Left colon (tissue), 2 donors: ENCODE data around the gene CDC42SE2. TPM values are rescaled to one million over a fixed set of nuclear protein-coding genes. Genes with fewer than 3 reads are reported as not detected.
A peak's percentile ranks its signal among the peaks of the same experiment; 100 is the strongest.
"Not testable (repeated sequence)": the region's sequence is repeated elsewhere in the genome, so short reads cannot be mapped to it uniquely, and the experiment has no call there.

Experiments used
- ATAC-seq: fragments of 200-7000 bp; cut with Tn5 transposase; one replicate; pipeline ENCODE4 v1.9.1; 2020; ENCODE audit warnings: mild to moderate bottlenecking, moderate library complexity
- DNase-seq, 2 donors: peaks; one replicate each; pipeline ENCODE4 v3.0.0-alpha.2; 2020
- intact Hi-C, 2 donors: fragments of 100-400 bp; cut with DNase I in 1 of 2; cut with micrococcal nuclease in 1 of 2; formaldehyde crosslinking; loops; one replicate each; pipeline versions ENCODE4 v1.11.2 to v1.14.0; 2022; cut with DNase I, micrococcal nuclease
- total RNA-seq, 2 donors: library from RNA; stranded (reverse); fragmentation: NEBNext Ultra II Directional; extraction: Animal tissue kit (Norgen Biotek cat#: 25700); gene quantifications; one replicate each; pipeline ENCODE4 v1.2.1, GENCODE V29; 2021
- donor health status: DM: no; HTN: no; CAD: no.
- donor health status: DM: yes; HTN: yes; CAD: no.

Gene CDC42SE2
- total RNA-seq, 2 donors from 2014 or later = 106 to 114 TPM

GRCh38 chr5:131302506-131302905 is 38.7 kb downstream of the CDC42SE2 start:
- intact Hi-C loops = no loop called here
- ATAC-seq = peak; percentile 32
- no peak for DNase-seq

GRCh38 chr5:131303537-131303936 is 39.7 kb downstream of the CDC42SE2 start:
- no peak for DNase-seq
- ATAC-seq = no peak
- intact Hi-C loops = no loop called here

DNA sequence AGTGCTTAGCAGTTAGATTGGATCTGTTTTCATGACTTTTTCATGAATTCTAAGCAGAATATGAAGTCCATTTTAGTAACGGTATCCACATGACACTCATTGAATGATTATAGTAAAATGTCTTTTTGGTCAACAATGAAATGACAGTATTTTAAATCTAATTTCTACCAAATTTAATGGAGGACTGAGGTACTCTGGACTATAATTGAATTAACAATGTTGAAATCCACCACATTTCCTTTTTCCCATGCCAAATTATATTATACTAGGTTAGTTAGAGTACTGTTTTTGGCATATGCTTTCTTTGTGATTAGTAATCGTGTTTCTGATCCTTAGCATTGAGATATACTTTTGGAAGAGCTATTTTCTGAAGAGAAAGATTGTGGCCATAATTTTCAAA is 40.6 kb downstream of the CDC42SE2 start:
- ATAC-seq (no peak), DNase-seq (no peak)
- intact Hi-C loops = no loop called here

- DNase-seq = no peak
- intact Hi-C loops = no loop called here
- ATAC-seq = no peak
Observed at GRCh38 chr5:131305138-131305689, 41.4 kb downstream of the CDC42SE2 start.

DNA sequence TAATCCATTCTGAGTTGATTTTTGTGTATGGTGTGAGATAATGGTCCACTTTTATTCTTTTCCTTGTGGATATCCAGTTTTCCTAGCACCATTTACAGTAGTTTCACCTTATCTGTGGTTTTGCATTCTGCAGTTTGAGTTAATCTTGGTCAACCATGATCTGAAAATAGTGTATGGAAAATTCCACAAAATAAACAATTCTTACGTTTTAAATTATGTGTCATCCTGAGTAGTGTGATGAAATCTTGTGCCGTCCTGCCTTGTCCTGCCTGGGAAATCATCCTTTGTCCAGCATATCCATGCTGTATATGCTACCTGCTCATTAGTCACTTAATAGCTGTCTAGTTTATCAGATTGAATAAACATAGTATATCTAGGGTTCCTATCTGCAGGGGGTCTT is 42.1 kb downstream of the CDC42SE2 start:
- ATAC-seq (no peak), DNase-seq (no peak)
- intact Hi-C loops = no loop called here

- DNase-seq = peak; percentile 81 to 89
Observed at GRCh38 chr5:131312235-131312772, 48.5 kb downstream of the CDC42SE2 start.

DNA sequence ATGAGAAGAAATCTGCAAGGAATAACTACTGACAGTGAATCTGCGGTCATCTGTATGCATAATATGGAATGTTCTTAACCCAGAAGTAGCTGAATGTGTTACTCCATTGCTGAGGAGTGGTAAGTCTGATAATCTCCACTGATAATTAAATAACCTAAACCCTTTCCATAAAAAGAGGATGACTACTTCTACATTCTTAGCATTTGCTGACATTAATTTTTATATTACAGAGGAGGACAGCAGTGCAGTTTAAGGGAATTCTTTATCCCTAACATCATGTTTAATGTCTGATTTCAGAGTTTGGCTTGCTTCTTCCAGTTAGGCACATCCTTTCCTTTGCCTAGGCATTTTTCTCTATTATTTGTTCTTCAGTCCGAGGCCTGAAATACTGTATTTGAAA is 52.2 kb downstream of the CDC42SE2 start:
- no peak for ATAC-seq
- DNase-seq = no peak
- intact Hi-C loops = no loop called here

More at GRCh38 chr5:131312235-131312772, 48.5 kb downstream of the CDC42SE2 start:
- peak; percentile 63 for ATAC-seq
- intact Hi-C loops = not testable (repeated sequence)

- ATAC-seq (no peak), DNase-seq (no peak)
- intact Hi-C loops = no loop called here
Observed at GRCh38 chr5:131316822-131317221, 53.0 kb downstream of the CDC42SE2 start.

DNA sequence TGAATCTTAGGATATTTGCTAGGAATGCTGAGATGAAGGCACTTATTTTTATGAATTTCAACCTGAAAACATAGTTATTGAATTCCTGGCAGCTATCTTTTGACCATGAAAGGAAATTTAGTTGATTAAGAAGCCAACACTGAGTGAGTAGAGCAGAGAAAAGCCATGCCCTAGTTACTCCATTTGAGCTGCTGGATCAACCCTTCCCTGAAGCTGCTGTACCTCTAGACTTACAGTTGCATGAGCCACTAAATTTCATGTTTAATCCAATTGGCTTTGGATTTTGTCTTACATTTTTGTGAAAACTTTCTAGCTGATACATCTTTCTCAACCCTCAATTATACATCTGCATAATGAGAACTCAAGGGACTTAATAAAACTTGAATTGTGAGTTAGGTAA is 54.6 kb downstream of the CDC42SE2 start:
- intact Hi-C loops = no loop called here
- ATAC-seq = no peak
- DNase-seq = no peak

GRCh38 chr5:131321066-131321465 is 57.2 kb downstream of the CDC42SE2 start:
- ATAC-seq = no peak
- intact Hi-C loops = no loop called here
- DNase-seq = no peak

GRCh38 chr5:131322926-131323325 is 59.1 kb downstream of the CDC42SE2 start:
- ATAC-seq (peak; percentile 21), DNase-seq (no peak)
- intact Hi-C loops = no loop called here

DNA sequence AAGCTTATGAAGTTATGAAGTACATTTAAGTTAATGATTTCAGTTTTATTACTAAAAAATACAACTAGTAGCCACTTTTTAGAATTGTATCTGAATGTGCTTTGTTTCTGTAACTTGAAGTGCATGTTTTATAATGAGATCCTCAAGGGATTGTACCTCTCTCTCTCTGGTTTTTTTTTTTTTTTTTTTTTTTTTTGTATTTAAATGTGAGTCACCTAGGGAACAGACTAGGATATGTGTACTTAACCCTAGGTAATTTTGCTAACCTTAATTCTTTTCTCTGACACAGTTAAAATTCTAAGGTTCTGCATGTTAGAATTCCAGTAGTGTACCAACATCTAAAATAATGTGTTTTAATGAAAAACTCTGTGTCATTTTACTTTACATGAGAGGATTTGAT is 59.5 kb downstream of the CDC42SE2 start:
- intact Hi-C loops = no loop called here
- no peak for ATAC-seq
- DNase-seq = no peak

GRCh38 chr5:131324303-131324702 is 60.5 kb downstream of the CDC42SE2 start:
- no peak for DNase-seq

DNA sequence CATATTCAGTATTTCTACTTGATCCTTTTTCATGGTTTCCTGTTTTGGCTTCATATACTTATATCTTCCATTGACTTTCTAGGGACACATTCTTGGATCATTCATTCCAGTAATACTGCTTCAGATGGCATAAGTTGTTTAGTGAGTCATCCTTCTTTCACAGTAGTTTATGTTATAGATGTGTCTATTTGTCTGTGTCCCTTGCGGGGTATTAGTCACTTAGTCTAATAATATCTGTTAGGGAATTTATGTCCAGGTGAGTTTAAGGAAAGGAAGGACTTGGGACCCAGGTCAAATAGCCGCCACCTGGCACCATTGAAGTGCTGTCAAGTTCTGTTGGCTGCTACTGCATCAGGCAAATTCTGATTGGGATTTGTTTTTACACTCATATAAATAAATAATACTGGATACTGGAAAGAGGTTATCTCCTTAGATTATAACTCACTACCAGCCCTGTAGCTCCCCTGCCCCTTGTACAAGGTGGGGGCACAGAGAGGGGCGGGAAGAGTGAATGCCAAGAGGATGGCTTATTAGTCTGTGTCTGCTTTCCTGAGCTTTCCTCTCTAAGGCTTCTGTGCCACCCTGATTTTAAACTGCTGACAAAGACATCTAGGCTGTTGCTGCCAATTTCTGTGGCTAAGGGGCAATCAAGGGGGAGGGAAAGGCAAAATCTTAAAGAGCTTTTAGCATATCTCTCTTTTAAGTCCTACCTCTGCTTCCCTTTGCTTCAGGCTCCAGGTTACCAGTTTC is 64.9 kb downstream of the CDC42SE2 start:
- ATAC-seq = peak; percentile 67
- DNase-seq = no peak
- intact Hi-C loops = no loop called here

More at GRCh38 chr5:131324303-131324702, 60.5 kb downstream of the CDC42SE2 start:
- ATAC-seq = no peak
- intact Hi-C loops = no loop called here

- ATAC-seq (no peak), DNase-seq (no peak)
- intact Hi-C loops = no loop called here
Observed at GRCh38 chr5:131329286-131329560, 65.4 kb downstream of the CDC42SE2 start.

- DNase-seq (no peak), ATAC-seq (peak; percentile 83)
- intact Hi-C loops = no loop called here
Observed at GRCh38 chr5:131330031-131330430, 66.2 kb downstream of the CDC42SE2 start.

DNA sequence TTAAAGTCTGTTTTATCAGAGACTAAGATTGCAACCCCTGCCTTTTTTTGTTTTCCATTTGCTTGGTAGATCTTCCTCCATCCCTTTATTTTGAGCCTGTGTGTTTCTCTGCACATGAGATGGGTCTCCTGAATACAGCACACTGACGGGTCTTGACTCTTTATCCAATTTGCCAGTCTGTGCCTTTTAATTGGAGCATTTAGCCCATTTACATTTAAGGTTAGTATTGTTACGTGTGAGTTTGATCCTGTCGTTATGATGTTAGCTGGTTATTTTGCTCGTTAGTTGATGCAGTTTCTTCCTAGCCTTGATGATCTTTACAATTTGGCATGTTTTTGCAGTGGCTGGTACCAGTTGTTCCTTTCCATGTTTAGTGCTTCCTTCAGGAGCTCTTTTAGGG is 71.9 kb downstream of the CDC42SE2 start:
- intact Hi-C loops, ATAC-seq: not testable (repeated sequence)

DNA sequence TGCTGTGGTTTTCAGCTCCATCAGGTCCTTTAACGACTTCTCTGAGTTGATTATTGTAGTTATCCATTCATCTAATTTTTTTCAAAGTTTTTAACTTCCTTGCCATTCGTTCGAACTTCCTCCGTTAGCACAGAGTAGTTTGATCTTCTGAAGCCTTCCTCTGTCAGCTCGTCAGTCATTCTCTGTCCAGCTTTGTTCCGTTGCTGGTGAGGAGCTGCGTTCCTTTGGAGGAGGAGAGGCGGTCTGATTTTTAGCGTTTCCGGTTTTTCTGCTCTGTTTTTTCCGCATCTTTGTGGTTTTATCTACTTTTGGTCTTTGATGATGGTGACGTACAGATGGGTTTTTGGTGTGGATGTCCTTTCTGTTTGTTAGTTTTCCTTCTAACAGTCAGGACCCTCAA is 72.9 kb downstream of the CDC42SE2 start:
- DNase-seq, intact Hi-C loops, ATAC-seq: not testable (repeated sequence)

More for the DNA sequence above, 71.9 kb downstream of the CDC42SE2 start:
- not testable (repeated sequence) for DNase-seq

- intact Hi-C loops, ATAC-seq, DNase-seq: not testable (repeated sequence)
Observed at GRCh38 chr5:131337240-131338050, 73.6 kb downstream of the CDC42SE2 start.

GRCh38 chr5:131338051-131338453 is 74.2 kb downstream of the CDC42SE2 start:
- no peak for ATAC-seq
- DNase-seq = no peak
- intact Hi-C loops = no loop called here
